ENCODE results near the gene CEP19.
A peak's percentile ranks its signal among the peaks of the same experiment; 100 is the strongest.
"Not testable (repeated sequence)": the region's sequence is repeated elsewhere in the genome, so short reads cannot be mapped to it uniquely, and the experiment has no call there.

Gene CEP19, protein sequence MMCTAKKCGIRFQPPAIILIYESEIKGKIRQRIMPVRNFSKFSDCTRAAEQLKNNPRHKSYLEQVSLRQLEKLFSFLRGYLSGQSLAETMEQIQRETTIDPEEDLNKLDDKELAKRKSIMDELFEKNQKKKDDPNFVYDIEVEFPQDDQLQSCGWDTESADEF

DNA sequence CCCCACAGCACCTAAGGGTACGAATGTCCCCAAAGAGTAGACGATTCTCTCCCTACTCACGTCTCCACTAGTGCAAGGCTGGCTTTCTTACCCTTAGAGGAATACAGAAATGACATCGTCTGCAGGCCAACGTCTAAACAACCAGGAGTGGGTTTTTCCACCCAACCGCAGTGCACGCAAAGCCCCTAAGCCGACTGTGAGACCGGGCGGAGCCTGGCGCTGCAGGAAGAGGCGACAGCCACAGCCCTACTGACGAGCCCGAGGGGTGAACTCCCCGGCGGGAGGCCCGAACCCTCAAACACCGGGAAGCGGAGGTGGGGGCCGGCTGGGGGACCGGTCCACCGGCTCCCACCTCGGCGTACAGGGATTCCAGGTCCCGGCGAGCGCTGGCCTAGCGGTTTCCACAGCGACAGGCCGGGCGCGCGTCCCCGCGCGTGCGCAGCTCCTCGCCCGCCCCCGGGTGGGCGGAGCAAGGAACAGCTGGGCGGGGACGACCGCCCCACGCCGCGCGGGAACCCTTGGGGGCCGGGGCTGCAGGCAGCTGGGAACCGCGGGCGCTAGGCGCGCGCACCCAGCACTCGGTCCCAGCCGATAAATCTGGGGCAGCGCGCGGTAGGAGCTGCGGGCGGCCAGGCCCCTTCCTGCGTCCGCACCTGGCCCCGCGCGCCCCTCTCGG lies at the start of gene CEP19, which contains the start of gene PIGX:
Gene CEP19, minus strand, starts transcription at position 413 of the 676 bp plus-strand sequence. CDS start 3,593 bp downstream, outside the sequence.
Gene PIGX, plus strand, starts transcription at position 540 of the 676 bp plus-strand sequence.
- peak; percentile 39 for DNase-seq (ENCODE audit: low read depth)
- H3K4me3 ChIP-seq (ENCODE audit: control insufficient read depth, low read depth, low read length), result peak within 1 kb of the TSS; percentile 92
- TF ChIP-seq, protein P1, sequence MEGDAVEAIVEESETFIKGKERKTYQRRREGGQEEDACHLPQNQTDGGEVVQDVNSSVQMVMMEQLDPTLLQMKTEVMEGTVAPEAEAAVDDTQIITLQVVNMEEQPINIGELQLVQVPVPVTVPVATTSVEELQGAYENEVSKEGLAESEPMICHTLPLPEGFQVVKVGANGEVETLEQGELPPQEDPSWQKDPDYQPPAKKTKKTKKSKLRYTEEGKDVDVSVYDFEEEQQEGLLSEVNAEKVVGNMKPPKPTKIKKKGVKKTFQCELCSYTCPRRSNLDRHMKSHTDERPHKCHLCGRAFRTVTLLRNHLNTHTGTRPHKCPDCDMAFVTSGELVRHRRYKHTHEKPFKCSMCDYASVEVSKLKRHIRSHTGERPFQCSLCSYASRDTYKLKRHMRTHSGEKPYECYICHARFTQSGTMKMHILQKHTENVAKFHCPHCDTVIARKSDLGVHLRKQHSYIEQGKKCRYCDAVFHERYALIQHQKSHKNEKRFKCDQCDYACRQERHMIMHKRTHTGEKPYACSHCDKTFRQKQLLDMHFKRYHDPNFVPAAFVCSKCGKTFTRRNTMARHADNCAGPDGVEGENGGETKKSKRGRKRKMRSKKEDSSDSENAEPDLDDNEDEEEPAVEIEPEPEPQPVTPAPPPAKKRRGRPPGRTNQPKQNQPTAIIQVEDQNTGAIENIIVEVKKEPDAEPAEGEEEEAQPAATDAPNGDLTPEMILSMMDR (IDR thresholded peaks at IDR 0.05; ENCODE audit: control insufficient read depth, insufficient read depth, low read depth, low read length, missing control alignments), result no peak

DNA sequence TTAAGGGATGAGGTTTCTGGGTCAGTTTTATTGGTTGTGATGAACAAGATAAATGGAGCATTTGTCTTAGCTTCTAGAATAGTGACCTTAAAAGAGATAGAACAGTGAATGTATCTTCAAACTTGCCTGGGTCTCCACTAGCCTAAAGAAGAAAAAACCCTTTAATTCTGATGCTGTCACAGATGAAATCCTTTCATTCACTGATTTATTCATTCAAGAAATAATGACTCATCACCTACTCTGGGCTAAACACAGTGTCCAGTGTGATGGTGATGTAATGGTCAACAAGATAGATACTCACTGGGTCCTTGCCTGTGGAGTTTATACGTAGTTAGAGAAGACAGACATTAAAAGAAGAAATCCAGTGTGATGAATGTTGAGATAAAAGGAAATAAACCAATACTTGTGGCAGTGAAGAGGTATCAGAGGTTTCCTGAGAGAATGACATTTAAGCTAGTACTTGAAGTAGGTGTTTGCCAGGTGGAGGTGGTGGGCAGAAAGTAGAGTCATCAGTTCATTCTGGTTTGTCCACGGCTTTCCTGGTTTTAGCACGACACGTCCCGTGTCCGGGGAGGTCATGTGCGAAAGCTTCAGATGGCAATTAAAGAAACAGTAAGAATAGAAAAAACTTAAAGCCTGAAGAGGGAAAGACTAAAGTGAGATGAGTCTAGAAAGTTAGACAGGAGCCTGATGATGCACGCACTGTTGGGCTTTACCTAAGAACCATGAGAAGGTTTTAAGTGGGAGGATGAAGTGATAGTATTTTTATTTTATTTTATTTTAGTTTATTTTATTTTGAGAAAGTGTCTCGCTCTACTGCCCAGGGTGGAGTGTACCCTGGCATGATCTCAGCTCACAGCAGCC lies 46.1 kb upstream of the CEP19 start:
- H3K4me3 ChIP-seq (ENCODE audit: control insufficient read depth, low read depth, low read length), result no peak overlapping the region
- TF ChIP-seq, protein P1 (IDR thresholded peaks at IDR 0.05; ENCODE audit: control insufficient read depth, insufficient read depth, low read depth, low read length, missing control alignments), result no peak
- DNase-seq (ENCODE audit: low read depth), result no peak

DNA sequence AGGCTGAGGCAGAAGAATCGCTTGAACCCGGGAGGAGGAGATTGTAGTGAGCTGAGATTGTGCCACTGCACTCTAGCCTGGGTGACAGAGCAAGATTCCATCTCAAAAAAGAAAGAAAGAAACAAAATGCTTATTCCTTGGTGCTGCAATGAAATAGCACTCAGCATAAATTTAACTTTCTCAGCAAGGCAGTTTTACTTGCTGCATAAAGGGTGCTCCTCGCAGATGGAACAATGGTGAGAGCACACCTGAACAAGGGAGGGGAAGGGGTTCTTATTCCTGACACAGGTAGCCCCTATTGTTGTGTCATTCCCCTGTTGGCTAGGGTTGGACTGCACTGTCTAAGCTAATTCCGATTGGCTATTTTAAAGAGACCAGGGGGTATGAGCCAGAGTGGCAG lies 44.7 kb upstream of the CEP19 start:
- no peak overlapping the region for H3K4me3 ChIP-seq (ENCODE audit: control insufficient read depth, low read depth, low read length)
- TF ChIP-seq, protein P1 (IDR thresholded peaks at IDR 0.05; ENCODE audit: control insufficient read depth, insufficient read depth, low read depth, low read length, missing control alignments), result no peak
- no peak for DNase-seq (ENCODE audit: low read depth)

DNA sequence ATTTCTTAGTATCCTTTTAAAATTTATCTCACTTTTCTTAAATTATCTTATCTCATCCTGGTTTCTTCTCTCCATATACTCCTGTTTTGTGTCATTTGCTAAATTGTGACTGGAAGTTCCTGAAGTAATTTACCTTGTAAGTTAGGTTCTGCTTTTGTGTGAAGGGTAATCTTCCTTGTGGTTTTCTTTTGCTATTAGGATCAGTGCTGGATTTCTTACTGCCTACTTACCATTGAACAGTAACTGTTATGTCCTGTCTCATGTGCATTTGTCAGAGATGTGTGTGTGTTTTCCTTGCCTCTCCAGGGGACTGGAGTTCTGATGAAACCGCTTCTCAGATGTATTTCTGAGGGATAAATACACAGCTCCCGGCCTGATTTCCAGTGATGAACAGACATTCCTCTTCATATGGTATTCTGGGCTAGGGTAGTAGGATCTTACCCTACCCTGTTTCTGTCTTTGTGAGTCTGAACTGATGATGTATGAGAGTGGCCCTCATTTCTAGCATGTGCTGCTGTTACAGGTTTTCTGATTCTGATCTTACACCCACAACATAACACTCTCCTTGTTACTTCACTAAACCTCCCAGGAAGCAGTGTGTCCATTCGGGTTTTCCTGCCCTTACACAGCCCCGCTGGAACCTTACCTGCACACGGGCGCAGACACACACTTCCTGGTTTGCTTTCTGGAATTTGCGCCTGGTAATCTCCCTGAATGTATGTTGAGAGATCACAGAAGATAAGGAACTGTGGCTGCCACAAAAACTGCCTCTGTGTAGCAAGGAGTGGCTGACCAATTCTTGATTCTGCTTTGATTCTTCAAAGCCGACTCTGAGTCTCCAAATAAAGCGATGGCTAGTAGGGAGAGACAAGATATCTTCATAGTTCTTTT lies 42.3 kb upstream of the CEP19 start:
- TF ChIP-seq, protein P1 (IDR thresholded peaks at IDR 0.05; ENCODE audit: control insufficient read depth, insufficient read depth, low read depth, low read length, missing control alignments), result no peak
- no peak overlapping the region for H3K4me3 ChIP-seq (ENCODE audit: control insufficient read depth, low read depth, low read length)
- DNase-seq (ENCODE audit: low read depth), result no peak

DNA sequence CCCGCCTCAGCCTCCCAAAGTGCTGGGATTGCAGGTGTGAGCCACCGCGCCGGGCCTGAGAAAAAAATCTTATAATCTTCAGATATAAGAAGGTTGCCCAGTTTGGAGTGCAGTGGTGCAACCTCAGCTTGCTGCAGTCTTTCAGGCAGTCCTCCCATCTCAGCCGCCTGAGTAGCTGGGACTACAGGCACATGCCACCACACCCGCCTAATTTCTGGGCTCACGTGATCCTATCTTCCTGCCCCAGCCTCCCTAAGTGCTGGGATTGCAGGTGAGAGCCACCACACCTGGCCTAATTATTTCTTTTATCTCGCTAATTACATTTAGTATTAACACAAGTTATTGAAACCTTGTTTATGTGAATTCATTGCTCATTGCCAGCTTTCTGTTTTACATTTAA lies 41.2 kb upstream of the CEP19 start:
- TF ChIP-seq, protein P1 (IDR thresholded peaks at IDR 0.05; ENCODE audit: control insufficient read depth, insufficient read depth, low read depth, low read length, missing control alignments), result no peak
- H3K4me3 ChIP-seq (ENCODE audit: control insufficient read depth, low read depth, low read length), result no peak overlapping the region
- no peak for DNase-seq (ENCODE audit: low read depth)

DNA sequence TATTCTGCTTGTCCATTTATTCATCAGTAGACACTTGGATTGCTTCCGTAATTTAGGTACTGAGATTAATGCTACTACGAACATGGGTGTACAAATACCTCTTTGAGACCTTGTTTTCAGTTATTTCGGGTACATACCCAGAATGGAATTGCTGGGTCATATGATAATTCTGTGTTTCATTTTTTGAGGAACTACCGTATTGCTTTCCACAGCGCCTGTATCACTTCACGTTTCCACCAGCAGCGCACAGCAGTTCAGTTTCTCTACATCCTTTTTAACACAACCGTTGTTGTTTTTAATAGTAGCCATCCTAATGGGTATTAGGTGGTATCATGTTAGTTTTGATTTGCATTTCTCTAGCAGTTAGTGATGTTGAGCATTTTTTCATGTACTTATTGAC lies 37.1 kb upstream of the CEP19 start:
- no peak for DNase-seq (ENCODE audit: low read depth)
- H3K4me3 ChIP-seq (ENCODE audit: control insufficient read depth, low read depth, low read length), result no peak overlapping the region
- TF ChIP-seq, protein P1 (IDR thresholded peaks at IDR 0.05; ENCODE audit: control insufficient read depth, insufficient read depth, low read depth, low read length, missing control alignments), result no peak

DNA sequence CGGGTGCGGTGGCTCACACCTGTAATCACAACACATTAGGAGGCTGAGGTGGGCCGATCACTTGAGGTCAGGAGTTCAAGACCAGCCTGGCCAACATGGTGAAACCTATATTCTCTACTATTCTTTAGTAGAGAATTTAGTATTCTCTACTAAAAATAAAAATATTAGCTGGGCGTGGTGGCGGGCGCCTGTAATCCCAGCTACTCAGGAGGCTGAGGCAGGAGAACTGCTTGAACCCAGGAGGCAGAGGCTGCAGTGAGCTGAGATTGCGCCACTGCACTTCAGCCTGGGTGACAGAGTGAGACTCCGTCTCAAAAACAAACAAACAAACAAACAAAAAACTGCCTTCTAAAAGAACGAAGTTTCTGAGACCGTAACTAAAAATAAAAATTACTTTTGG lies 31.5 kb upstream of the CEP19 start:
- H3K4me3 ChIP-seq (ENCODE audit: control insufficient read depth, low read depth, low read length), result not testable (repeated sequence)

More for the DNA sequence above, 31.5 kb upstream of the CEP19 start:
- not testable (repeated sequence) for DNase-seq (ENCODE audit: low read depth)
